Skeletal muscle tissue (tissue), 4 donors: ENCODE measurements around the gene TIAM1. TPM values are rescaled to one million over a fixed set of nuclear protein-coding genes. Genes with fewer than 3 reads are reported as not detected.

ENCODE experiments used
- H3K27ac ChIP-seq: one replicate; pipeline ENCODE4 v1.7.0; 2013; ENCODE audit warnings: mild to moderate bottlenecking, low read depth, low read length, inconsistent platforms
- H3K27me3 ChIP-seq, 3 donors: one replicate each; pipeline ENCODE4 v1.7.0; 2013; ENCODE audit warnings: low read length in 3 of 3; ENCODE audit not compliant: control insufficient read depth in 3 of 3, insufficient read depth in 3 of 3
- H3K36me3 ChIP-seq, 3 donors: one replicate each; pipeline ENCODE4 v1.7.0; 2013; ENCODE audit warnings: low read length in 3 of 3; ENCODE audit not compliant: control insufficient read depth in 3 of 3, insufficient read depth in 3 of 3
- H3K4me1 ChIP-seq, 3 donors: one replicate each; pipeline ENCODE4 v1.7.0; 2013; ENCODE audit warnings: low read length in 3 of 3, mild to moderate bottlenecking in 3 of 3; ENCODE audit not compliant: control insufficient read depth in 3 of 3, insufficient read depth in 3 of 3
- H3K4me3 ChIP-seq, 3 donors: one replicate each; pipeline ENCODE4 v1.7.0; 2013; ENCODE audit warnings: low read length in 3 of 3
- H3K9ac ChIP-seq, 3 donors: one replicate each; pipeline ENCODE4 v1.7.0; 2013; ENCODE audit warnings: low read length in 3 of 3, mild to moderate bottlenecking in 3 of 3, moderate library complexity in 2 of 3, low read depth in 1 of 3
- H3K9me3 ChIP-seq, 3 donors: one replicate each; pipeline ENCODE4 v1.7.0; 2013; ENCODE audit warnings: low read length in 3 of 3; ENCODE audit not compliant: control insufficient read depth in 3 of 3
- total RNA-seq: library from RNA; depleted of rRNA; stranded (reverse); fragments of >200 nt; gene quantifications from one replicate; pipeline ENCODE4 v1.2.3, GENCODE V29; 2014
- donor health status: Osteomylitis.

Gene TIAM1
- total RNA-seq, 1 donor from 2014 or later: 24.5 TPM

- Histone ChIP-seq H3K4me1 (peaks cover 0 to 5% (median 0%) of the 10 kb centered on the region in 3 donors), H3K36me3 (no peaks in the 10 kb centered on the region), H3K9me3 (no peaks in the 10 kb centered on the region), H3K9ac (no peak overlapping the region), H3K27me3 (no peaks in the 10 kb centered on the region), H3K27ac (peak overlapping the region; percentile 19), H3K4me3 (no peak overlapping the region)
These were observed 167.9 kb downstream of the TIAM1 start for GRCh38 chr21:31176080-31176551.

GRCh38 chr21:31173881-31174555 lies 170.0 kb downstream of the TIAM1 start:
- Histone ChIP-seq H3K36me3 (no peaks in the 10 kb centered on the region), H3K27me3 (no peaks in the 10 kb centered on the region), H3K9me3 (no peaks in the 10 kb centered on the region), H3K4me3 (no peak overlapping the region), H3K27ac (no peak overlapping the region), H3K9ac (no peak overlapping the region), H3K4me1 (peaks cover 0 to 5% (median 0%) of the 10 kb centered on the region in 3 donors)

- H3K36me3 ChIP-seq: no peaks in the 10 kb centered on the region
- no peak overlapping the region for H3K9ac ChIP-seq
- H3K4me1 ChIP-seq: peaks cover 0 to 5% (median 0%) of the 10 kb centered on the region in 3 donors
- no peak overlapping the region for H3K27ac ChIP-seq
- H3K27me3 ChIP-seq: no peaks in the 10 kb centered on the region
- H3K4me3 ChIP-seq: no peak overlapping the region
- H3K9me3 ChIP-seq: no peaks in the 10 kb centered on the region
These were observed 171.7 kb downstream of the TIAM1 start for GRCh38 chr21:31172328-31172727.

- H3K4me3 ChIP-seq: no peak overlapping the region
- H3K4me1 ChIP-seq: no peaks in the 10 kb centered on the region
- H3K36me3 ChIP-seq: no peaks in the 10 kb centered on the region
- H3K9ac ChIP-seq: no peak overlapping the region
- no peaks in the 10 kb centered on the region for H3K9me3 ChIP-seq
- no peak overlapping the region for H3K27ac ChIP-seq
- no peaks in the 10 kb centered on the region for H3K27me3 ChIP-seq
These were observed 179.1 kb downstream of the TIAM1 start for GRCh38 chr21:31164713-31165694.

- no peak overlapping the region for H3K4me3 ChIP-seq
- H3K36me3 ChIP-seq: no peaks in the 10 kb centered on the region
- no peak overlapping the region for H3K9ac ChIP-seq
- no peak overlapping the region for H3K27ac ChIP-seq
- no peaks in the 10 kb centered on the region for H3K4me1 ChIP-seq
- peaks cover 0 to 2% (median 0%) of the 10 kb centered on the region in 3 donors for H3K27me3 ChIP-seq
- peaks cover 0 to under 1% (median 0%) of the 10 kb centered on the region in 3 donors for H3K9me3 ChIP-seq
These were observed 181.2 kb downstream of the TIAM1 start for GRCh38 chr21:31162827-31163226.

- H3K9me3 ChIP-seq: peaks cover 0 to 7% (median 0%) of the 10 kb centered on the region in 3 donors
- no peak overlapping the region for H3K27ac ChIP-seq
- H3K9ac ChIP-seq: no peak overlapping the region
- no peaks in the 10 kb centered on the region for H3K36me3 ChIP-seq
- H3K4me3 ChIP-seq: no peak overlapping the region
- peaks cover 0 to 2% (median 0%) of the 10 kb centered on the region in 3 donors for H3K27me3 ChIP-seq
- no peaks in the 10 kb centered on the region for H3K4me1 ChIP-seq
These were observed 181.9 kb downstream of the TIAM1 start for GRCh38 chr21:31162079-31162699.

- Histone ChIP-seq H3K27me3 (peaks cover 0 to 2% (median 0%) of the 10 kb centered on the region in 3 donors), H3K9me3 (peaks cover 0 to 7% (median 0%) of the 10 kb centered on the region in 3 donors), H3K9ac (no peak overlapping the region), H3K4me3 (no peak overlapping the region), H3K36me3 (no peaks in the 10 kb centered on the region), H3K4me1 (no peaks in the 10 kb centered on the region), H3K27ac (no peak overlapping the region)
These were observed 182.9 kb downstream of the TIAM1 start for GRCh38 chr21:31161157-31161556.

GRCh38 chr21:31159808-31160207 lies 184.3 kb downstream of the TIAM1 start:
- Histone ChIP-seq H3K4me1 (no peaks in the 10 kb centered on the region), H3K36me3 (no peaks in the 10 kb centered on the region), H3K27me3 (peaks cover 0 to 2% (median 0%) of the 10 kb centered on the region in 3 donors), H3K9me3 (peaks cover 0 to 11% (median 2%) of the 10 kb centered on the region in 3 donors), H3K27ac (no peak overlapping the region), H3K4me3 (no peak overlapping the region), H3K9ac (no peak overlapping the region)

- H3K4me3 ChIP-seq: no peak overlapping the region
- H3K27me3 ChIP-seq: peaks cover 0 to 2% (median 0%) of the 10 kb centered on the region in 3 donors
- H3K9me3 ChIP-seq: peaks cover 0 to 11% (median 2%) of the 10 kb centered on the region in 3 donors
- H3K36me3 ChIP-seq: no peaks in the 10 kb centered on the region
- H3K4me1 ChIP-seq: no peaks in the 10 kb centered on the region
- H3K9ac ChIP-seq: no peak overlapping the region
- no peak overlapping the region for H3K27ac ChIP-seq
These were observed 185.1 kb downstream of the TIAM1 start for GRCh38 chr21:31158789-31159581.
